MCF 10A (cell line): ENCODE results near the gene PPP1R14C. TPM values are rescaled to one million over a fixed set of nuclear protein-coding genes. Genes with fewer than 3 reads are reported as not detected.
"Not testable (repeated sequence)": the region's sequence is repeated elsewhere in the genome, so short reads cannot be mapped to it uniquely, and the experiment has no call there.

Experiments
- BruUV-seq: library from RNA; stranded (reverse); fragments of 400-500 nt; replicated peaks from 2 replicates; lab custom pipeline; 2021; lab: Mats Ljungman, UMichigan
- CTCF ChIA-PET: fragments of 300-600 bp; sonication (Branson Sonifier 250); formaldehyde crosslinking; extraction: SDS; loops from one replicate; lab custom pipeline; 2021; ENCODE audit warnings: antibody characterized with exemption, inconsistent platforms; lab: Yijun Ruan, JAX
- POLR2A ChIA-PET: fragments of 300-600, 350-650 bp; sonication (Branson Sonifier 250); formaldehyde crosslinking; extraction: SDS; loops from one replicate; lab custom pipeline; 2020; ENCODE audit warnings: antibody characterized with exemption, inconsistent platforms; lab: Yijun Ruan, JAX
- DNase-seq: peaks from one replicate; pipeline ENCODE4 v3.0.0-alpha.2; 2018; ENCODE audit not compliant: unreplicated experiment
- H3K27ac Mint-ChIP-seq: one replicate; pipeline ENCODE4 v1.8.0; 2022; ENCODE audit warnings: mild to moderate bottlenecking, low read depth, mixed read lengths; ENCODE audit not compliant: unreplicated experiment
- H3K27me3 Mint-ChIP-seq: one replicate; pipeline ENCODE4 v1.8.0; 2022; ENCODE audit warnings: mixed read lengths; ENCODE audit not compliant: insufficient read depth, unreplicated experiment
- H3K36me3 Mint-ChIP-seq: one replicate; pipeline ENCODE4 v1.8.0; 2022; ENCODE audit warnings: mild to moderate bottlenecking, moderate library complexity, mixed read lengths; ENCODE audit not compliant: insufficient read depth, unreplicated experiment
- H3K4me1 Mint-ChIP-seq: one replicate; pipeline ENCODE4 v1.8.0; 2022; ENCODE audit warnings: mixed read lengths; ENCODE audit not compliant: insufficient read depth, unreplicated experiment
- H3K4me3 Mint-ChIP-seq: one replicate; pipeline ENCODE4 v1.8.0; 2022; ENCODE audit warnings: mild to moderate bottlenecking, moderate library complexity, mixed read lengths; ENCODE audit not compliant: unreplicated experiment
- H3K9me3 Mint-ChIP-seq: one replicate; pipeline ENCODE4 v1.8.0; 2022; ENCODE audit warnings: mixed read lengths; ENCODE audit not compliant: unreplicated experiment
- CTCF ChIP-seq: fragments of 200-600 bp; IDR thresholded peaks from one replicate; pipeline ENCODE4 v1.8.0; 2022; ENCODE audit warnings: antibody characterized with exemption, mild to moderate bottlenecking; ENCODE audit not compliant: unreplicated experiment
- intact Hi-C: fragments of 100-400 bp; cut with micrococcal nuclease; formaldehyde crosslinking; loops from 2 replicates; pipeline ENCODE4 v1.14.1; 2022
- total RNA-seq: library from RNA; stranded (reverse); gene quantifications from 2 replicates; pipeline ENCODE4 v1.2.3, GENCODE V29; 2022

Gene PPP1R14C
- total RNA-seq, 1 experiment from 2014 or later = 32.0 TPM

GRCh38 chr6:150177952-150178520, 35.2 kb downstream of the PPP1R14C start:
- no peak for DNase-seq
- Mint-ChIP-seq H3K4me1 (peaks cover 26% of the 10 kb centered on the region), H3K36me3 (peaks cover 23% of the 10 kb centered on the region), H3K27ac (peak overlapping the region; percentile 60), H3K27me3 (no peaks in the 10 kb centered on the region), H3K9me3 (no peaks in the 10 kb centered on the region), H3K4me3 (no peak overlapping the region)
- no peak for TF ChIP-seq CTCF
- CTCF ChIA-PET = interaction anchor here (1.1 kb wide), 1 partner anchor 31 kb away, joined by 3 read pairs; no protein-coding TSS in a partner anchor
- POLR2A ChIA-PET = interaction anchor here (0.6 kb wide), 1 partner anchor 904 kb away, joined by 3 read pairs; no protein-coding TSS in a partner anchor
- BruUV-seq = no TSS peak
- intact Hi-C loops = no loop called here

- Mint-ChIP-seq H3K9me3 (no peaks in the 10 kb centered on the region), H3K4me1 (peaks cover 26% of the 10 kb centered on the region), H3K36me3 (peaks cover 16% of the 10 kb centered on the region), H3K27me3 (no peaks in the 10 kb centered on the region), H3K27ac (no peak overlapping the region), H3K4me3 (no peak overlapping the region)
- ChIA-PET CTCF (interaction anchor here (1.1 kb wide), 1 partner anchor 32 kb away, joined by 3 read pairs; no protein-coding TSS in a partner anchor), POLR2A (interaction anchor here (1.2 kb wide), 1 partner anchor 15 kb away, joined by 4 read pairs; no protein-coding TSS in a partner anchor)
- BruUV-seq = no TSS peak
- DNase-seq = no peak
- no peak for TF ChIP-seq CTCF
- intact Hi-C loops = no loop called here
These were observed 36.2 kb downstream of the PPP1R14C start for GRCh38 chr6:150179030-150179429.

GRCh38 chr6:150179907-150180424, 37.1 kb downstream of the PPP1R14C start:
- BruUV-seq, H3K9me3 Mint-ChIP-seq, H3K27ac Mint-ChIP-seq, H3K27me3 Mint-ChIP-seq, DNase-seq, H3K4me3 Mint-ChIP-seq, intact Hi-C loops: not testable (repeated sequence)
- peaks cover 29% of the 10 kb centered on the region for H3K4me1 Mint-ChIP-seq
- ChIA-PET POLR2A (interaction anchor here (1.0 to 2.5 kb wide), 8 partner anchors 10 to 120 kb away, joined by 3 to 13 read pairs (median 4); no protein-coding TSS in a partner anchor), CTCF (interaction anchor here (0.8 to 2.6 kb wide), 7 partner anchors 22 to 121 kb away, joined by 3 to 6 read pairs (median 3); no protein-coding TSS in a partner anchor)
- peaks cover 16% of the 10 kb centered on the region for H3K36me3 Mint-ChIP-seq

GRCh38 chr6:150180517-150180916, 37.7 kb downstream of the PPP1R14C start:
- Mint-ChIP-seq H3K27ac (no peak overlapping the region), H3K27me3 (no peaks in the 10 kb centered on the region), H3K36me3 (peaks cover 16% of the 10 kb centered on the region), H3K4me1 (peaks cover 32% of the 10 kb centered on the region), H3K9me3 (no peaks in the 10 kb centered on the region), H3K4me3 (no peak overlapping the region)
- no peak for DNase-seq
- ChIA-PET POLR2A (interaction anchor here (0.8 to 2.5 kb wide), 9 partner anchors 11 to 119 kb away, joined by 3 to 13 read pairs (median 4); no protein-coding TSS in a partner anchor), CTCF (interaction anchor here (0.8 to 2.6 kb wide), 10 partner anchors 15 to 120 kb away, joined by 3 to 6 read pairs (median 3); no protein-coding TSS in a partner anchor)
- TF ChIP-seq CTCF = no peak
- no TSS peak for BruUV-seq
- intact Hi-C loops = no loop called here
